Measurements from ENCODE around the gene CFAP43.

CFAP43 gene

GRCh38 chr10:104255311-104255981, 23.3 kb upstream of the CFAP43 start:
- TF ChIP-seq SNAI2 (CRISPR knock-in tag; IDR thresholded peaks at IDR 0.05) (no peak), BACH2 (CRISPR knock-in tag; IDR thresholded peaks at IDR 0.05; ENCODE audit: borderline replicate concordance) (no peak), ZNF70 (CRISPR knock-in tag; IDR thresholded peaks at IDR 0.05) (no peak), ZNF565 (CRISPR knock-in tag; conservative IDR thresholded peaks at IDR 0.05; ENCODE audit: low read depth) (no peak), PPARA (CRISPR knock-in tag; IDR thresholded peaks at IDR 0.05; ENCODE audit: borderline replicate concordance) (no peak)
- TF ChIP-seq, protein P1, sequence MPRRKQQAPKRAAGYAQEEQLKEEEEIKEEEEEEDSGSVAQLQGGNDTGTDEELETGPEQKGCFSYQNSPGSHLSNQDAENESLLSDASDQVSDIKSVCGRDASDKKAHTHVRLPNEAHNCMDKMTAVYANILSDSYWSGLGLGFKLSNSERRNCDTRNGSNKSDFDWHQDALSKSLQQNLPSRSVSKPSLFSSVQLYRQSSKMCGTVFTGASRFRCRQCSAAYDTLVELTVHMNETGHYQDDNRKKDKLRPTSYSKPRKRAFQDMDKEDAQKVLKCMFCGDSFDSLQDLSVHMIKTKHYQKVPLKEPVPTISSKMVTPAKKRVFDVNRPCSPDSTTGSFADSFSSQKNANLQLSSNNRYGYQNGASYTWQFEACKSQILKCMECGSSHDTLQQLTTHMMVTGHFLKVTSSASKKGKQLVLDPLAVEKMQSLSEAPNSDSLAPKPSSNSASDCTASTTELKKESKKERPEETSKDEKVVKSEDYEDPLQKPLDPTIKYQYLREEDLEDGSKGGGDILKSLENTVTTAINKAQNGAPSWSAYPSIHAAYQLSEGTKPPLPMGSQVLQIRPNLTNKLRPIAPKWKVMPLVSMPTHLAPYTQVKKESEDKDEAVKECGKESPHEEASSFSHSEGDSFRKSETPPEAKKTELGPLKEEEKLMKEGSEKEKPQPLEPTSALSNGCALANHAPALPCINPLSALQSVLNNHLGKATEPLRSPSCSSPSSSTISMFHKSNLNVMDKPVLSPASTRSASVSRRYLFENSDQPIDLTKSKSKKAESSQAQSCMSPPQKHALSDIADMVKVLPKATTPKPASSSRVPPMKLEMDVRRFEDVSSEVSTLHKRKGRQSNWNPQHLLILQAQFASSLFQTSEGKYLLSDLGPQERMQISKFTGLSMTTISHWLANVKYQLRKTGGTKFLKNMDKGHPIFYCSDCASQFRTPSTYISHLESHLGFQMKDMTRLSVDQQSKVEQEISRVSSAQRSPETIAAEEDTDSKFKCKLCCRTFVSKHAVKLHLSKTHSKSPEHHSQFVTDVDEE (CRISPR knock-in tag; IDR thresholded peaks at IDR 0.05), result no peak
- TF ChIP-seq, protein P2, sequence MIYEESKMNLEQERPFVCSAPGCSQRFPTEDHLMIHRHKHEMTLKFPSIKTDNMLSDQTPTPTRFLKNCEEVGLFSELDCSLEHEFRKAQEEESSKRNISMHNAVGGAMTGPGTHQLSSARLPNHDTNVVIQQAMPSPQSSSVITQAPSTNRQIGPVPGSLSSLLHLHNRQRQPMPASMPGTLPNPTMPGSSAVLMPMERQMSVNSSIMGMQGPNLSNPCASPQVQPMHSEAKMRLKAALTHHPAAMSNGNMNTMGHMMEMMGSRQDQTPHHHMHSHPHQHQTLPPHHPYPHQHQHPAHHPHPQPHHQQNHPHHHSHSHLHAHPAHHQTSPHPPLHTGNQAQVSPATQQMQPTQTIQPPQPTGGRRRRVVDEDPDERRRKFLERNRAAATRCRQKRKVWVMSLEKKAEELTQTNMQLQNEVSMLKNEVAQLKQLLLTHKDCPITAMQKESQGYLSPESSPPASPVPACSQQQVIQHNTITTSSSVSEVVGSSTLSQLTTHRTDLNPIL (CRISPR knock-in tag; IDR thresholded peaks at IDR 0.05; ENCODE audit: low read depth), result no peak
- peak; percentile 73 for ATAC-seq

DNA sequence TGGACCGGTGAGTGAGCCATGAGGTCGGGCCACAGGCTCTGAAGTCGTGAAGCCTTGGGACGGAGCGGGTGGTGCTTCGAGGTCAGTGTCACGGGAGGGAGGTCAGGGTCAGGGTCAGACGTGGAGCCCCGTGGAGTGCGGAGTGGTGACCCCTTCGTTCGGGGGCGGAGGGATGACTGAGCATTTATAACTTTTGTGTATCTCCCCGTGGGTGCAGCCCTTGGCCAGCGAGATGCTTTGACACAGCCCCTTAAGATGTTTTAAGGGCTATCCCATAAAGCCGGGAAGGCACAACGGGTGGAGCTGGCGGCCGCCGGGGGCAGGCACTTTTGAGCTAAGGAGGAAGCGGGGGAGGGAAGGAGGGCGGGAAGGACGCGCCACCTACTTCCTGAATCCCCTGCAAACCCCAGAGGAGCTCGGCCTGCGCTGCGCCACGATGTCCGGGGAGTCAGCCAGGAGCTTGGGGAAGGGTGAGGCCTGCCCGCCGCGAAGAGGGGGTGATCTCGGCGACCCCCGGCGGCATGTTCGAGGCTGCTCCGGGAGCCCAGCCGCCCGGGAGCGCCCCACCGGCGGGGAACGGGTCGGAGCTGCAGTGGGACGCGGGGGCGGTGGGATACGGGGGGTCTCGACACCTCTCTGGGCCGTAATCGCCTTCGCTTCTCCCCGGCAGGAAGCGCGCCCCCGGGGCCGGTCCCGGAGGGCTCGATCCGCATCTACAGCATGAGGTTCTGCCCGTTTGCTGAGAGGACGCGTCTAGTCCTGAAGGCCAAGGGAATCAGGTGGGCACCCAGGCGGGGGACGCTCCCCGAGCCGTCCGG, 22.5 kb upstream of the CFAP43 start, which contains the start of gene GSTO1:
Gene GSTO1, plus strand, starts transcription at position 400 of the 818 bp plus-strand sequence. Its CDS starts 37 bp downstream, at position 437.
- peak; percentile 91 for ATAC-seq
- TF ChIP-seq TOX (CRISPR knock-in tag; IDR thresholded peaks at IDR 0.05; ENCODE audit: borderline replicate concordance) (no peak), ARNTL (CRISPR knock-in tag; IDR thresholded peaks at IDR 0.05; ENCODE audit: borderline replicate concordance, low read depth) (no peak), SNAI2 (CRISPR knock-in tag; IDR thresholded peaks at IDR 0.05) (no peak), ESRRG (CRISPR knock-in tag; IDR thresholded peaks at IDR 0.05) (no peak), ISL1 (CRISPR knock-in tag; IDR thresholded peaks at IDR 0.05) (no peak), CSRNP3 (CRISPR knock-in tag; IDR thresholded peaks at IDR 0.05) (no peak), PPARA (CRISPR knock-in tag; IDR thresholded peaks at IDR 0.05; ENCODE audit: borderline replicate concordance) (no peak), ZC3H10 (CRISPR knock-in tag; IDR thresholded peaks at IDR 0.05) (no peak), ZNF70 (CRISPR knock-in tag; IDR thresholded peaks at IDR 0.05) (no peak), ZFP3 (CRISPR knock-in tag; IDR thresholded peaks at IDR 0.05) (no peak), ZNF565 (CRISPR knock-in tag; conservative IDR thresholded peaks at IDR 0.05; ENCODE audit: low read depth) (no peak), TCF4 (CRISPR knock-in tag; IDR thresholded peaks at IDR 0.05; ENCODE audit: borderline replicate concordance) (no peak), BACH2 (CRISPR knock-in tag; IDR thresholded peaks at IDR 0.05; ENCODE audit: borderline replicate concordance) (no peak), GLIS3 (CRISPR knock-in tag; IDR thresholded peaks at IDR 0.05) (no peak), CSDC2 (CRISPR knock-in tag; IDR thresholded peaks at IDR 0.05) (no peak)
- TF ChIP-seq, protein P1 (CRISPR knock-in tag; IDR thresholded peaks at IDR 0.05), result no peak
- TF ChIP-seq, protein P2 (CRISPR knock-in tag; IDR thresholded peaks at IDR 0.05; ENCODE audit: low read depth), result no peak
- TF ChIP-seq, protein P3, sequence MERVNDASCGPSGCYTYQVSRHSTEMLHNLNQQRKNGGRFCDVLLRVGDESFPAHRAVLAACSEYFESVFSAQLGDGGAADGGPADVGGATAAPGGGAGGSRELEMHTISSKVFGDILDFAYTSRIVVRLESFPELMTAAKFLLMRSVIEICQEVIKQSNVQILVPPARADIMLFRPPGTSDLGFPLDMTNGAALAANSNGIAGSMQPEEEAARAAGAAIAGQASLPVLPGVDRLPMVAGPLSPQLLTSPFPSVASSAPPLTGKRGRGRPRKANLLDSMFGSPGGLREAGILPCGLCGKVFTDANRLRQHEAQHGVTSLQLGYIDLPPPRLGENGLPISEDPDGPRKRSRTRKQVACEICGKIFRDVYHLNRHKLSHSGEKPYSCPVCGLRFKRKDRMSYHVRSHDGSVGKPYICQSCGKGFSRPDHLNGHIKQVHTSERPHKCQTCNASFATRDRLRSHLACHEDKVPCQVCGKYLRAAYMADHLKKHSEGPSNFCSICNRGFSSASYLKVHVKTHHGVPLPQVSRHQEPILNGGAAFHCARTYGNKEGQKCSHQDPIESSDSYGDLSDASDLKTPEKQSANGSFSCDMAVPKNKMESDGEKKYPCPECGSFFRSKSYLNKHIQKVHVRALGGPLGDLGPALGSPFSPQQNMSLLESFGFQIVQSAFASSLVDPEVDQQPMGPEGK (CRISPR knock-in tag; IDR thresholded peaks at IDR 0.05; ENCODE audit: borderline replicate concordance), result no peak
